Measurements from ENCODE around the gene KATNAL1.
"Not testable (repeated sequence)": the region's sequence is repeated elsewhere in the genome, so short reads cannot be mapped to it uniquely, and the experiment has no call there.

The KATNAL1 gene

DNA sequence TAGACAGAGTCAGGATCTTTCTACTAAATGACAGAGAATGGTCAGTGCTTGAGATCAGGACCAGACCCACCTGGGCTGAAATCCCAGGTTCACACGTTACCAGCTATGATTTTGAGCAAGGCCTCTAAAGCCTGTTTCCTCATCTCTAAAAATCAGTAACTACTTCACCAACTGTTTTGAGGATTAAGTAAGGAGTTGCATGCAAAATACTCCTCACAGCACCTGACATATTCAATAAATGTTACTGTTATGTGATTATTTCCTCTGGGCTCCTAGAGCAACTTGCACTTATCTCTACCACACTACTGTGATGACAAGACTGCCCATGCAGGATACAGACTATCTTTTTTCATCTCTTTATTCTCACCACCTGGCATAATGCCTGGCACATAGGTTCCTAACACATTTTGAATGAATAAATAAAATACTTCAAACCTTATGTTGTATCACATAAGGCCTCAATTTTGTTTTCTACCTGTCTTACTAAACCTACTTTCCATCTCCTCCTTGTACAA lies 1.8 kb downstream of the KATNAL1 start:
- no peaks in the 10 kb centered on the region for H3K36me3 ChIP-seq (ENCODE audit: control insufficient read depth, insufficient read depth, low read length)
- H3K9ac ChIP-seq (ENCODE audit: low read length) = no peak overlapping the region
- no peak overlapping the region for H3K27ac ChIP-seq (ENCODE audit: low read depth, low read length)
- peaks cover 15% of the 10 kb centered on the region for H3K4me1 ChIP-seq (ENCODE audit: control insufficient read depth, insufficient read depth, low read length)
- H3K27me3 ChIP-seq (ENCODE audit: control insufficient read depth, insufficient read depth, low read length) = no peaks in the 10 kb centered on the region
- no peak overlapping the region for H3K4me3 ChIP-seq (ENCODE audit: low read length)

DNA sequence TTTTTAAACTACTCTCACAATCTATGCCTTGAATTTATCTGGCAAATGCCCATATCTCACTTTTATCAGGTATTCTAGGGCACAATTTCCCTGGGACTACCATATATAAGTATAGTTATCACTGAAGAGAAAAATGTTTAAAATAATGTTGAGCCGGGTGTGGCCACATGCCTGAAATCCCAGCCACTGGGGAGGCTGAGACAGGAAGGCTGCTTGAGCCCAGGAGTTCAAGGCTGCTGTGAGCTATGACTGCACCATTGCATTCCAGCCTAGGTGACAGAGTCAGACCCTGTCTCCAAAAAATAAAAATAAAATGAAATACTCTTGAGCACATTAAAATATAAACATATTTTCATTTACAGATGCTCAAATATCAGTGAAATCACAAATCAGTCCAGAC lies 4.1 kb downstream of the KATNAL1 start:
- Histone ChIP-seq H3K27me3 (ENCODE audit: control insufficient read depth, insufficient read depth, low read length) (no peaks in the 10 kb centered on the region), H3K36me3 (ENCODE audit: control insufficient read depth, insufficient read depth, low read length) (no peaks in the 10 kb centered on the region), H3K27ac (ENCODE audit: low read depth, low read length) (no peak overlapping the region), H3K9ac (ENCODE audit: low read length) (no peak overlapping the region), H3K4me3 (ENCODE audit: low read length) (no peak overlapping the region), H3K4me1 (ENCODE audit: control insufficient read depth, insufficient read depth, low read length) (peaks cover 15% of the 10 kb centered on the region)

DNA sequence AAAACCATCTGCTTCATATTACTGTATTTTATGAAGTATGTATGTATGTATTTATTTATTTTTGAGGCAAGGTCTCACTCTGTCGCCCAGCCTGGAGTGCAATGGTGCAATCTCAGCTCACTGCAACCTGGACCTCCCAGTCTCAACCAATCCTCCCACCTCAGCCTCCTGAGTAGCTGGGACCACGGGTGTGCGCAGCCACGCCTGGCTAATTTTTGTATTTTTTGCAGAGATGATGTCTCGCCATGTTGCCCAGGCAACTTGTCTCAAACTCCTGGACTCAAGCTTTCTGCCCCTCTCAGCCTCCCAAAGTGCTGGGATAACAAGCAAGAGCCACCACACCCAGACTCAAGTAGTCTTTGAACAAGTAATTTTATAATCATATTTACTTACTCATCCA lies 5.5 kb downstream of the KATNAL1 start:
- Histone ChIP-seq H3K4me1 (ENCODE audit: control insufficient read depth, insufficient read depth, low read length) (peaks cover 12% of the 10 kb centered on the region), H3K9ac (ENCODE audit: low read length) (no peak overlapping the region)

DNA sequence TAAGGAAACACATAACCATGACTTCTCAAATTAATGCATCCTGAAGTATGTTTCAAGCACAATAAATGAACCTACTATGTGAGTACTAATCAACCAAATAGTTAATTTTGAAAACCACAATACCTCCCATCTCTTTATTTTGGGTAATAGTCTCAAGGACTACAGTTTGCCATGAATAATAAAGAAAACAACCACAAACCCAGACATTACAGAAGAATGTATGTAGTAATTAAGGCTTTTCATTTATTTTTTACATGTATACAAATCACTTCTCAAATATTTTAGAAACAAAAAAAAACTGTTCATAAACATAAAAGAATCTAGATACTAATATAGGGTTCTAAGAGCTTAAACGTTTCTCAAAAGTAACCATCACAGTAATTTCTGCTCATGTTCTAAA lies 6.8 kb downstream of the KATNAL1 start:
- Histone ChIP-seq H3K9ac (ENCODE audit: low read length) (no peak overlapping the region), H3K4me3 (ENCODE audit: low read length) (no peak overlapping the region), H3K27ac (ENCODE audit: low read depth, low read length) (no peak overlapping the region), H3K27me3 (ENCODE audit: control insufficient read depth, insufficient read depth, low read length) (no peaks in the 10 kb centered on the region), H3K36me3 (ENCODE audit: control insufficient read depth, insufficient read depth, low read length) (no peaks in the 10 kb centered on the region), H3K4me1 (ENCODE audit: control insufficient read depth, insufficient read depth, low read length) (peaks cover 10% of the 10 kb centered on the region)

More for the DNA sequence above, 5.5 kb downstream of the KATNAL1 start:
- H3K4me3 ChIP-seq (ENCODE audit: low read length) = no peak overlapping the region
- no peaks in the 10 kb centered on the region for H3K36me3 ChIP-seq (ENCODE audit: control insufficient read depth, insufficient read depth, low read length)
- H3K27ac ChIP-seq (ENCODE audit: low read depth, low read length) = no peak overlapping the region
- no peaks in the 10 kb centered on the region for H3K27me3 ChIP-seq (ENCODE audit: control insufficient read depth, insufficient read depth, low read length)

DNA sequence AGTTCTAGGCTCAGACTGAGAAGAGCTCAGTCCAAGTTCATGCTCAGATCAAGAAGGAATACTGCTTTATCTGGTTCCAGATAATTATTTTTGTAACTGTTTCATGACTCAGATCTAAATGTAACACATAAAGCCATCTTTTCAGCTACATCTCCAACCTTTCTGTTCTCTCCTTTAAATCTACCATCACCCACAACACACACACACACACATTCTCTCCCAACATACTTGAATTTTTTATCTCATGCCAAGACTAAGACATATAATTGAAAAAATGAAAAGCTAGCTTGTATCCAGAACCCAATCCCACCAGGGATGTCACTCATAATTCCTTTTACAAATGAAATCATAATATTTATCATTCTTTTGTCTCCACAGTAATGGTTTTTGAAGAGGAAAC lies 7.6 kb downstream of the KATNAL1 start:
- H3K9ac ChIP-seq (ENCODE audit: low read length) = no peak overlapping the region
- H3K27me3 ChIP-seq (ENCODE audit: control insufficient read depth, insufficient read depth, low read length) = no peaks in the 10 kb centered on the region
- no peak overlapping the region for H3K27ac ChIP-seq (ENCODE audit: low read depth, low read length)
- H3K36me3 ChIP-seq (ENCODE audit: control insufficient read depth, insufficient read depth, low read length) = no peaks in the 10 kb centered on the region
- no peak overlapping the region for H3K4me3 ChIP-seq (ENCODE audit: low read length)
- H3K4me1 ChIP-seq (ENCODE audit: control insufficient read depth, insufficient read depth, low read length) = peaks cover 4% of the 10 kb centered on the region

DNA sequence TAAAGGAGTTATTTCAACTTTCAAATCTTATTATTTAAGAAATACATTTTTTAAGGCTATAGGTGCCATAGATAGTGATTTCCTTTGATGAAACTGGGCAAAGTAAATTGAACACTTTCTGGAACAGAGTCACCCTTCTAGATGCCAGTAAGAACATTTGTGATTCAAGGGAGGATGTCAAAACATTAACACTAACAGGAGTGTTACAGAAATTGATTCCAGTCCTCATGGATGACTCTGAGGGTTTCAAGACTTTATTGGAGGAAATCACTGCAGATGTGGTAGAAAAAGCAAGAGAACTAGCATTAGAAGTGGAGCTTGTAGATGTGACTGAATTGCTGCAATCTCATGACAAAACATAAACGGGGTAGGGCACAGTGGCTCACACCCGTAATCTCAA lies 12.2 kb downstream of the KATNAL1 start:
- Histone ChIP-seq H3K27me3 (ENCODE audit: control insufficient read depth, insufficient read depth, low read length) (no peaks in the 10 kb centered on the region), H3K4me1 (ENCODE audit: control insufficient read depth, insufficient read depth, low read length) (peaks cover 3% of the 10 kb centered on the region), H3K4me3 (ENCODE audit: low read length) (no peak overlapping the region), H3K9ac (ENCODE audit: low read length) (no peak overlapping the region), H3K27ac (ENCODE audit: low read depth, low read length) (no peak overlapping the region), H3K36me3 (ENCODE audit: control insufficient read depth, insufficient read depth, low read length) (no peaks in the 10 kb centered on the region)

DNA sequence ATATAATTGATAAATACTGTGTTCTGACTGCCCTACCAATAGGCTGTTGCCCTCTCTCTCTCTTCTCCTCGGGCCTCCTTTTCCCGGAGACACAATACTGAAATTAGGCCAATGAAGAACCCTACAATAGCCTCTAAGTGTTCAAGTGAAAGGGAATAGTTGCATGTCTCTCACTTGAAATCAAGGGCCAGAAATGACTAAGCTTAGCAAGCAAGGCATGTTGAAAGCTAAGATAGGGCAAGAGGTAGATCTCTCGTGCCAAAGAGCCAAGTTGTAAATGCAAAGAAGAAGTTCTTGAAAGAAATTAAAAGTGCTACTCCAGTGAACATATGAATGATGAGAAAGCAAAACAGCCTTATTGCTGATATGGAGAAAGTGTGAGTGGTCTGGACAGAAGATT lies 13.3 kb downstream of the KATNAL1 start:
- Histone ChIP-seq H3K4me3 (ENCODE audit: low read length) (no peak overlapping the region), H3K4me1 (ENCODE audit: control insufficient read depth, insufficient read depth, low read length) (peaks cover 9% of the 10 kb centered on the region), H3K36me3 (ENCODE audit: control insufficient read depth, insufficient read depth, low read length) (no peaks in the 10 kb centered on the region), H3K27me3 (ENCODE audit: control insufficient read depth, insufficient read depth, low read length) (no peaks in the 10 kb centered on the region), H3K27ac (ENCODE audit: low read depth, low read length) (no peak overlapping the region), H3K9ac (ENCODE audit: low read length) (no peak overlapping the region)

DNA sequence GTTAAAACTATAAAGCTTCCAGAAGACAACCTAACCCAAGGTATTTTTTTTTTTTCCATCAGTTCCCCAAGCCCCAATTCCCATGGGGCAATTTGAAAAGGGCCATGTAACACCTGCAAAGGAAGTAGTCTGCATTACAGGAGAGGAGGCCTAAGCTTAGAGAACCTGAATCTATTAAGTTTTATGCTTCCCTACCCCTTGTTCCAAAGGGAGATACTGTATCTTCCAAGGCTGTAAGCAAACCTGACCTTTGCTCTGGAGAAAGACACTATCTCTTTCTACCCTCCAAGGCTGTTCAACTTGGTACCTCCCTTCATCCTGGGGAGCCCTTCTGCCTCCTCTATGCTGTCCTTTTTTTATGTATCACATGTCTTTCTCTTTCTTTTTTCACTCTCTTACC lies 15.0 kb downstream of the KATNAL1 start:
- Histone ChIP-seq H3K27me3 (ENCODE audit: control insufficient read depth, insufficient read depth, low read length) (no peaks in the 10 kb centered on the region), H3K9ac (ENCODE audit: low read length) (no peak overlapping the region), H3K4me3 (ENCODE audit: low read length) (no peak overlapping the region), H3K36me3 (ENCODE audit: control insufficient read depth, insufficient read depth, low read length) (no peaks in the 10 kb centered on the region), H3K27ac (ENCODE audit: low read depth, low read length) (no peak overlapping the region), H3K4me1 (ENCODE audit: control insufficient read depth, insufficient read depth, low read length) (peaks cover 16% of the 10 kb centered on the region)

DNA sequence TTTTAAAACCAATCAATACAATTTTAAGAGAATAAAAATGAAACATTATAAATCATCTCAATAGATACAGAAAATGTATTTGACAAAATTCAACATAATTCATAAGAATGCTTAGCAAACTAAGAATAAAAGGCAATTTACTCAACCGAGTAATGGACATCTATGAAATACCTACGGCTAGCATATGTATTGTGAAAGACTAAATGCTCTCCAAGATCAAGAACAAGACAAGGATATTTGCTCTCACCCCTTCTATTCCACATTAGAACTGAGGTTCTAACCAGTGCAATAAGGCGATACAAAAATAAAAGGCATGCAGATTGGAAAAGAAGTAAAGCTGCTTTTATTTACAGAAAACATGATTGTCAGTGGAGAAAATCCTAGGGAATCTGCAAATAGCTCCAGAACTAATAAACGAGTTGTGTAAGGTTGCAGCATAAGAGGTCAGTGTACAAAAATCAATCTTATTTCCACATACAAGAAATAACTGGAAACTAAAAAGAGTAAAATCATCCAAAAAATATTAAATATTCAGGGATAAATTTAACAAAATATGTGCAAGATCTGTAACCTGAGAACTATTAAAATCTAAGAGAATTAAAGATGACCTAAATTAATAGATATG lies 16.4 kb downstream of the KATNAL1 start:
- Histone ChIP-seq H3K4me3 (ENCODE audit: low read length) (no peak overlapping the region), H3K36me3 (ENCODE audit: control insufficient read depth, insufficient read depth, low read length) (no peaks in the 10 kb centered on the region), H3K9ac (ENCODE audit: low read length) (no peak overlapping the region), H3K4me1 (ENCODE audit: control insufficient read depth, insufficient read depth, low read length) (peaks cover 16% of the 10 kb centered on the region), H3K27me3 (ENCODE audit: control insufficient read depth, insufficient read depth, low read length) (no peaks in the 10 kb centered on the region), H3K27ac (ENCODE audit: low read depth, low read length) (no peak overlapping the region)

DNA sequence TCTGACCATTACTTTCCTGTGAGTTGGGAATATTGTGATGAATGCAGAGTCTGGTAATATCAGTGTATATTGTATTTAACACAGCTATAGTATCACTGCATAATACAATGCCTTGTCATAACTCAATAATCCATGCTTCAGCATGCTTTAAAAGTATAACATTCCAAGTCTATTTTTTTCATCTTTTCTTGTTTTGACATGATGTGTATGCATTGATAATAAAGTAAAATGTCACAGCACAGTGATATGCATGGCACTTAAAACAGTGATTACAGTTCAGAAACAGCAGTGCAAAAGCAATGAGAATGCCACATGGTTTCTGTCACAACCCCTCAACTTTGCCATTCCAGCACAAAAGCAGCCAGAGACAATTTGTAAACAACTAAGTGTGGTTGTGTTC lies 17.8 kb downstream of the KATNAL1 start:
- peaks cover 16% of the 10 kb centered on the region for H3K4me1 ChIP-seq (ENCODE audit: control insufficient read depth, insufficient read depth, low read length)
- no peak overlapping the region for H3K9ac ChIP-seq (ENCODE audit: low read length)

DNA sequence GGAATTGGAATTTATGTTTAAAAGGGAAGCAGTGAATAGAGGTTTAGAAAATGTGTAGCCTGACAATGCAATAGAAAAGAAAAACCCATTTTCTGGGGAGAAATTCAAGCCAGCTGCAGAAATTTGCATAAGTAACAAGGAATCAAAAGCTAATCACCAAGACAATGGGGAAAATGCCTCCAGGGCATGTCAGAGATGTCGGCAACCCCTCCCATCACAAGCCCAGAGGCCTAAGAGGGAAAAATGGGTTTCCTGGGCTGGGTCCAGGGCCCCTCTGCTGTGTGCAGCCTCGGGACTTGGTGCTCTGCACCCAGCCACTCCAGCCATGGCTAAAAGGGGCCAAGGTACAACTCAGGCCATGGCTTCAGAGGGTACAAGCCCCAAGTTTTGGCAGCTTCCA lies 21.3 kb downstream of the KATNAL1 start:
- peaks cover 13% of the 10 kb centered on the region for H3K4me1 ChIP-seq (ENCODE audit: control insufficient read depth, insufficient read depth, low read length)
- H3K27me3 ChIP-seq (ENCODE audit: control insufficient read depth, insufficient read depth, low read length); H3K9ac ChIP-seq (ENCODE audit: low read length): not testable (repeated sequence)

More for the DNA sequence above, 17.8 kb downstream of the KATNAL1 start:
- Histone ChIP-seq H3K4me3 (ENCODE audit: low read length) (no peak overlapping the region), H3K36me3 (ENCODE audit: control insufficient read depth, insufficient read depth, low read length) (no peaks in the 10 kb centered on the region), H3K27me3 (ENCODE audit: control insufficient read depth, insufficient read depth, low read length) (no peaks in the 10 kb centered on the region), H3K27ac (ENCODE audit: low read depth, low read length) (no peak overlapping the region)

DNA sequence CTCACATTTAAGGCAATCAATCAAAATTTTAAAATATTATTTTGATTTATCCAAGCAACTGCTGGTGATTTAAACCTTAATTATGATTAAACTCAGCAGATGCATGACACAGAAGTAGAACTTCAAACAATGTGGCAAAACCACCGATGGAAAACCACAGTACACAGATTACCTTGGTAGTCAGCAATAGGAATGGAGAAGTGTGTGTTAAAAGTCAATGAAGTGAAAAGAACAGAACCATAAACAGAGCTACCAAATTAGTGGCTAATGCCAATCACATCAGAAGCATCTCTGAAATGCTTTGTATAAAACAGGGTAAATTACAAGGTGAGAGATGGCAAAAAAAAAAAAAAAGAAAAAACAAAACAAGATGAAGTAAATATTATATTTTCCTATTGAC lies 31.2 kb downstream of the KATNAL1 start:
- no peaks in the 10 kb centered on the region for H3K36me3 ChIP-seq (ENCODE audit: control insufficient read depth, insufficient read depth, low read length)
- no peaks in the 10 kb centered on the region for H3K27me3 ChIP-seq (ENCODE audit: control insufficient read depth, insufficient read depth, low read length)
- H3K4me3 ChIP-seq (ENCODE audit: low read length) = no peak overlapping the region

More for the DNA sequence above, 21.3 kb downstream of the KATNAL1 start:
- H3K4me3 ChIP-seq (ENCODE audit: low read length); H3K27ac ChIP-seq (ENCODE audit: low read depth, low read length); H3K36me3 ChIP-seq (ENCODE audit: control insufficient read depth, insufficient read depth, low read length): not testable (repeated sequence)

DNA sequence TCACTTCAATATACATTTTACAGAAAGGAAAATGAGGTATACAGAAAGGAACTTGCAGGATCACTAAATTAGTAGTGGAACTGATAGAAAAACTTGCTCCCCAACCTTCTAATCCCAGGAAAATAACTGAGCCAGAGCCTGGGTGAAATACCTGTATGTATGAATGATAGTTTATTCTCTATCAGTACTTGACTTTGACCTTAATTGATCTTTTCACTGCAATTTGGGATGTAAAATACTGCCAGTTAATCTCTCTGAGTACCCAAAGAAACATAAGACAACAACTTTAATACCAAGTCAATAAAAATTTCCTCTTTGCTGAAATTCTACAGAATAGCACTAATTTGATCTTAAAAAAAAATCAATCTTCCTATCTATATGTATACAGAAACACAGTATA lies 33.3 kb downstream of the KATNAL1 start:
- Histone ChIP-seq H3K9ac (ENCODE audit: low read length) (no peak overlapping the region), H3K4me3 (ENCODE audit: low read length) (no peak overlapping the region), H3K27ac (ENCODE audit: low read depth, low read length) (no peak overlapping the region), H3K27me3 (ENCODE audit: control insufficient read depth, insufficient read depth, low read length) (no peaks in the 10 kb centered on the region), H3K4me1 (ENCODE audit: control insufficient read depth, insufficient read depth, low read length) (no peaks in the 10 kb centered on the region), H3K36me3 (ENCODE audit: control insufficient read depth, insufficient read depth, low read length) (no peaks in the 10 kb centered on the region)

More for the DNA sequence above, 31.2 kb downstream of the KATNAL1 start:
- H3K27ac ChIP-seq (ENCODE audit: low read depth, low read length) = no peak overlapping the region
- H3K4me1 ChIP-seq (ENCODE audit: control insufficient read depth, insufficient read depth, low read length) = no peaks in the 10 kb centered on the region
- H3K9ac ChIP-seq (ENCODE audit: low read length) = no peak overlapping the region

Measured in rectal smooth muscle tissue (tissue), 1 donor.